ENCODE measurements around the gene TOP2A. TPM values are rescaled to one million over a fixed set of nuclear protein-coding genes. Genes with fewer than 3 reads are reported as not detected.
A peak's percentile ranks its signal among the peaks of the same experiment; 100 is the strongest.

The TOP2A gene
- total and polyA plus RNA-seq, 9 of the 15 experiments (the other 6 are each of a cell fraction or from before 2014, with no cell fraction given), result 133 to 347 (median 259) TPM

- no peak for TF ChIP-seq ZNF133 (CRISPR knock-in tag; IDR thresholded peaks at IDR 0.05)
- no peak for TF ChIP-seq GTF2E2 (tag; IDR thresholded peaks at IDR 0.05)
- no peak for TF ChIP-seq KLF10 (CRISPR knock-in tag; IDR thresholded peaks at IDR 0.05)
- no peak for TF ChIP-seq SOX6 (IDR thresholded peaks at IDR 0.05)
- no peak for TF ChIP-seq MCM3 (IDR thresholded peaks at IDR 0.05)
- no peak for TF ChIP-seq PRMT5 (CRISPR knock-in tag; IDR thresholded peaks at IDR 0.05)
- no peak for TF ChIP-seq ATF3 (IDR thresholded peaks at IDR 0.05)
- TF ChIP-seq ATF3 (CRISPR knock-in tag; conservative IDR thresholded peaks at IDR 0.05), result no peak
Measured at GRCh38 chr17:40363111-40363827, 54.4 kb downstream of the TOP2A start (continued).

- Histone ChIP-seq H3K36me3 (ENCODE audit: control insufficient read depth, insufficient read depth, low read length) (no peaks in the 10 kb centered on the region), H3K4me1 (replicated peaks in 1 of 2; ENCODE audit: control insufficient read depth in 2 of 2, insufficient read depth in 2 of 2, low read length in 2 of 2) (peaks cover 3 to 51% of the 10 kb centered on the region in 2 experiments; a peak in 3 of 5 replicates), H4K20me1 (replicated peaks; ENCODE audit: control insufficient read depth, insufficient read depth, low read length) (no peaks in the 10 kb centered on the region), H3K27me3 (ENCODE audit: control insufficient read depth in 2 of 2, insufficient read depth in 2 of 2, low read length in 2 of 2) (no peaks in the 10 kb centered on the region), H3K4me3 (peak overlapping the region; percentile 58), H3K27ac (ENCODE audit: extremely low read depth, low read depth, low read length) (peak overlapping the region; percentile 68; the same call in 1 of the 3 replicates), H3K9me3 (replicated peaks; ENCODE audit: control insufficient read depth, insufficient read depth, low read depth, low read length) (no peaks in the 10 kb centered on the region), H3K9ac (ENCODE audit: insufficient read depth in 1 of 2, low read depth in 2 of 2, low read length in 2 of 2) (peak overlapping the region; percentile 63 to 96; a peak in 3 of 4 replicates), H3K4me2 (ENCODE audit: insufficient read depth, low read length) (peak overlapping the region; percentile 80), H3K9me1 (ENCODE audit: control insufficient read depth, insufficient read depth, low read length) (no peaks in the 10 kb centered on the region), H2AFZ (ENCODE audit: low read depth, low read length) (peak overlapping the region; percentile 87), H3K79me2 (ENCODE audit: control insufficient read depth, insufficient read depth, low read length) (peaks cover 7% of the 10 kb centered on the region; the same call in 2 of the 3 replicates)
- no TSS peak for BruUV-seq (replicated peaks)
- WGBS (ENCODE audit: insufficient coverage, low coverage, missing lambda C conversion rate), result 0% methylated on average over 25 of the region's 58 CpGs
- in situ Hi-C loops (cut with MboI) (loop anchor here (5.0 kb wide), 1 partner anchor 175 kb away; no protein-coding TSS in a partner anchor), intact Hi-C loops (cut with micrococcal nuclease) (loop anchor here (1.0 to 10.0 kb wide), 3 partner anchors 112 to 198 kb away; no protein-coding TSS in a partner anchor)
- no peak for FAIRE-seq
- ChIA-PET POLR2A (interaction anchor here (0.5 to 1.5 kb wide), 9 partner anchors 13 to 1329 kb away, joined by 3 to 6 read pairs (median 3); partner anchors contain the start of genes SMARCE1 and TOP2A), CTCF (ENCODE audit: low intra/inter-chr PET ratio) (interaction anchor here (1.0 to 1.7 kb wide), 5 partner anchors 53 to 253 kb away, joined by 3 to 8 read pairs (median 5); no protein-coding TSS in a partner anchor)
- peak; percentile 90 to 91 (median 91) for DNase-seq (ENCODE audit: extremely low read depth in 1 of 4, low spot score in 3 of 4)
- ATAC-seq, result peak; percentile 94
- TF ChIP-seq NEUROD1 (IDR thresholded peaks at IDR 0.05; ENCODE audit: borderline replicate concordance, low read depth, low read length, partially characterized antibody), result no peak
- no peak for TF ChIP-seq ZNF124 (CRISPR knock-in tag; IDR thresholded peaks at IDR 0.05)
- no peak for TF ChIP-seq TAF9B (IDR thresholded peaks at IDR 0.05; ENCODE audit: partially characterized antibody)
- TF ChIP-seq PRDM10 (IDR thresholded peaks at IDR 0.05; ENCODE audit: partially characterized antibody), result no peak
- no peak for TF ChIP-seq E2F5 (CRISPR knock-in tag; IDR thresholded peaks at IDR 0.05)
- no peak for TF ChIP-seq KLF10 (CRISPR knock-in tag; IDR thresholded peaks at IDR 0.05)
- no peak for TF ChIP-seq ATF2 (CRISPR knock-in tag; IDR thresholded peaks at IDR 0.05)
Measured at GRCh38 chr17:40362696-40363110, 55.0 kb downstream of the TOP2A start.
